WTC11 (cell line): ENCODE data around the gene USB1.

Source experiments
- CBFB ChIP-seq: sonication (generic); formaldehyde crosslinking; IDR thresholded peaks from 2 replicates; pipeline ENCODE4 v1.8.1; 2022; ENCODE audit warnings: mild to moderate bottlenecking, low read depth, missing genetic modification reagents
- CREM ChIP-seq: sonication (generic); formaldehyde crosslinking; IDR thresholded peaks from 2 replicates; pipeline ENCODE4 v1.8.1; 2022; ENCODE audit warnings: mild to moderate bottlenecking, missing genetic modification reagents, moderate library complexity
- FOXK1 ChIP-seq: sonication (generic); formaldehyde crosslinking; IDR thresholded peaks from 2 replicates; pipeline ENCODE4 v1.8.0; 2022; ENCODE audit warnings: mild to moderate bottlenecking, moderate library complexity, missing genetic modification reagents
- GABPB1 ChIP-seq: sonication (generic); formaldehyde crosslinking; IDR thresholded peaks from 2 replicates; pipeline ENCODE4 v1.8.1; 2023; ENCODE audit warnings: mild to moderate bottlenecking, missing genetic modification reagents
- MYBL2 ChIP-seq: sonication (generic); formaldehyde crosslinking; IDR thresholded peaks from 2 replicates; pipeline ENCODE4 v1.8.1; 2023; ENCODE audit warnings: mild to moderate bottlenecking, moderate library complexity, missing genetic modification reagents
- NR2C2 ChIP-seq: sonication (generic); formaldehyde crosslinking; IDR thresholded peaks from 2 replicates; pipeline ENCODE4 v1.8.0; 2022; ENCODE audit warnings: mild to moderate bottlenecking, missing genetic modification reagents
- OVOL2 ChIP-seq: fragments of 250-450 bp; sonication (Bioruptor Pico); IDR thresholded peaks from 2 replicates; pipeline ENCODE4 v1.9.0; 2021; ENCODE audit warnings: mild to moderate bottlenecking, borderline replicate concordance
- TF ChIP-seq, protein P1 (sequence below): fragments of 200-600 bp; IDR thresholded peaks from 2 replicates; pipeline ENCODE4 v1.8.0; 2022; ENCODE audit warnings: antibody characterized with exemption
- TF ChIP-seq, protein P2 (sequence below): sonication (generic); formaldehyde crosslinking; IDR thresholded peaks from 2 replicates; pipeline ENCODE4 v1.8.0; 2022; ENCODE audit warnings: missing genetic modification reagents
- TF ChIP-seq, protein P3 (sequence below): sonication (generic); formaldehyde crosslinking; IDR thresholded peaks from 2 replicates; pipeline ENCODE4 v1.8.0; 2022; ENCODE audit warnings: mild to moderate bottlenecking, missing genetic modification reagents
- TF ChIP-seq, protein P4 (sequence below): sonication (generic); formaldehyde crosslinking; IDR thresholded peaks from 2 replicates; pipeline ENCODE4 v1.8.0; 2023; ENCODE audit warnings: mild to moderate bottlenecking, missing genetic modification reagents

DNA sequence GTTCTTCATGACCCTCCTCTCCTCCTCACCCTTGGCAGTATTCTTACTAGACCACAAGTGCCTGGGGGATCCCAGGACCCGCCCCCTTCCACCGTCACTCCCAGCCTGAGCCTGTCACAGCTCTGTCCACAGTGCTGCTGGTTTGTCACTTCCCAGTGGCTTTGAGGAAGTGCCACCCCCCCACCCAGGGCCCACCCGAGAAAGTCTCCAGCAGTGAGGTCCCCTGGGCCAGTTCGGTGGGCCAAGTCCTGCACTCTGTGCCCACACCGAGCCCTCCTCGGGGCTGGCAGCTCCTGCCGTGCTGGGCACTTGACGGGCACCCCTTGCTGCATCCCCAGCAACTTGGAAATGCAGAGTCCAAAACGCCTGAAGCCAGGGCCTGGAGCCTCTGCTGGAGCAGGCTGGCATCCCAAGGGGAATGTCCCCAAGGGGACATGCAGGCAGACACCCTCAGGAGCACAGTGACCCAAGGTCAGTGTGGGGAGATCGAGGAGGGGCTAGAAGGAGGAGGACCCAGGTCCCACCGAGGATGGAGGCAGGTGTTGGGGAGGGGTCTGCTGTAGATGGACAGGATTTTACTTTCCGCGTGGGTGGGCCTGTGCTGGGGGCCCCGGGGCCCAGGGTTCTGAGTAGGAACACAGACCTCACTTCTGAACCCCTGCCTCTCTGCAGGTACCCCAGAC is 39.9 kb downstream of the USB1 start:
- TF ChIP-seq MYBL2: no peak
- TF ChIP-seq, protein P1, sequence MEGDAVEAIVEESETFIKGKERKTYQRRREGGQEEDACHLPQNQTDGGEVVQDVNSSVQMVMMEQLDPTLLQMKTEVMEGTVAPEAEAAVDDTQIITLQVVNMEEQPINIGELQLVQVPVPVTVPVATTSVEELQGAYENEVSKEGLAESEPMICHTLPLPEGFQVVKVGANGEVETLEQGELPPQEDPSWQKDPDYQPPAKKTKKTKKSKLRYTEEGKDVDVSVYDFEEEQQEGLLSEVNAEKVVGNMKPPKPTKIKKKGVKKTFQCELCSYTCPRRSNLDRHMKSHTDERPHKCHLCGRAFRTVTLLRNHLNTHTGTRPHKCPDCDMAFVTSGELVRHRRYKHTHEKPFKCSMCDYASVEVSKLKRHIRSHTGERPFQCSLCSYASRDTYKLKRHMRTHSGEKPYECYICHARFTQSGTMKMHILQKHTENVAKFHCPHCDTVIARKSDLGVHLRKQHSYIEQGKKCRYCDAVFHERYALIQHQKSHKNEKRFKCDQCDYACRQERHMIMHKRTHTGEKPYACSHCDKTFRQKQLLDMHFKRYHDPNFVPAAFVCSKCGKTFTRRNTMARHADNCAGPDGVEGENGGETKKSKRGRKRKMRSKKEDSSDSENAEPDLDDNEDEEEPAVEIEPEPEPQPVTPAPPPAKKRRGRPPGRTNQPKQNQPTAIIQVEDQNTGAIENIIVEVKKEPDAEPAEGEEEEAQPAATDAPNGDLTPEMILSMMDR: no peak
- TF ChIP-seq, protein P2, sequence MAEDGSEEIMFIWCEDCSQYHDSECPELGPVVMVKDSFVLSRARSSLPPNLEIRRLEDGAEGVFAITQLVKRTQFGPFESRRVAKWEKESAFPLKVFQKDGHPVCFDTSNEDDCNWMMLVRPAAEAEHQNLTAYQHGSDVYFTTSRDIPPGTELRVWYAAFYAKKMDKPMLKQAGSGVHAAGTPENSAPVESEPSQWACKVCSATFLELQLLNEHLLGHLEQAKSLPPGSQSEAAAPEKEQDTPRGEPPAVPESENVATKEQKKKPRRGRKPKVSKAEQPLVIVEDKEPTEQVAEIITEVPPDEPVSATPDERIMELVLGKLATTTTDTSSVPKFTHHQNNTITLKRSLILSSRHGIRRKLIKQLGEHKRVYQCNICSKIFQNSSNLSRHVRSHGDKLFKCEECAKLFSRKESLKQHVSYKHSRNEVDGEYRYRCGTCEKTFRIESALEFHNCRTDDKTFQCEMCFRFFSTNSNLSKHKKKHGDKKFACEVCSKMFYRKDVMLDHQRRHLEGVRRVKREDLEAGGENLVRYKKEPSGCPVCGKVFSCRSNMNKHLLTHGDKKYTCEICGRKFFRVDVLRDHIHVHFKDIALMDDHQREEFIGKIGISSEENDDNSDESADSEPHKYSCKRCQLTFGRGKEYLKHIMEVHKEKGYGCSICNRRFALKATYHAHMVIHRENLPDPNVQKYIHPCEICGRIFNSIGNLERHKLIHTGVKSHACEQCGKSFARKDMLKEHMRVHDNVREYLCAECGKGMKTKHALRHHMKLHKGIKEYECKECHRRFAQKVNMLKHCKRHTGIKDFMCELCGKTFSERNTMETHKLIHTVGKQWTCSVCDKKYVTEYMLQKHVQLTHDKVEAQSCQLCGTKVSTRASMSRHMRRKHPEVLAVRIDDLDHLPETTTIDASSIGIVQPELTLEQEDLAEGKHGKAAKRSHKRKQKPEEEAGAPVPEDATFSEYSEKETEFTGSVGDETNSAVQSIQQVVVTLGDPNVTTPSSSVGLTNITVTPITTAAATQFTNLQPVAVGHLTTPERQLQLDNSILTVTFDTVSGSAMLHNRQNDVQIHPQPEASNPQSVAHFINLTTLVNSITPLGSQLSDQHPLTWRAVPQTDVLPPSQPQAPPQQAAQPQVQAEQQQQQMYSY: no peak
- TF ChIP-seq OVOL2 (CRISPR knock-in tag): no peak
- TF ChIP-seq FOXK1 (CRISPR knock-in tag): no peak
- TF ChIP-seq, protein P3, sequence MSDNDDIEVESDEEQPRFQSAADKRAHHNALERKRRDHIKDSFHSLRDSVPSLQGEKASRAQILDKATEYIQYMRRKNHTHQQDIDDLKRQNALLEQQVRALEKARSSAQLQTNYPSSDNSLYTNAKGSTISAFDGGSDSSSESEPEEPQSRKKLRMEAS (CRISPR knock-in tag): no peak
- no peak for TF ChIP-seq CREM (CRISPR knock-in tag)
- TF ChIP-seq, protein P4, sequence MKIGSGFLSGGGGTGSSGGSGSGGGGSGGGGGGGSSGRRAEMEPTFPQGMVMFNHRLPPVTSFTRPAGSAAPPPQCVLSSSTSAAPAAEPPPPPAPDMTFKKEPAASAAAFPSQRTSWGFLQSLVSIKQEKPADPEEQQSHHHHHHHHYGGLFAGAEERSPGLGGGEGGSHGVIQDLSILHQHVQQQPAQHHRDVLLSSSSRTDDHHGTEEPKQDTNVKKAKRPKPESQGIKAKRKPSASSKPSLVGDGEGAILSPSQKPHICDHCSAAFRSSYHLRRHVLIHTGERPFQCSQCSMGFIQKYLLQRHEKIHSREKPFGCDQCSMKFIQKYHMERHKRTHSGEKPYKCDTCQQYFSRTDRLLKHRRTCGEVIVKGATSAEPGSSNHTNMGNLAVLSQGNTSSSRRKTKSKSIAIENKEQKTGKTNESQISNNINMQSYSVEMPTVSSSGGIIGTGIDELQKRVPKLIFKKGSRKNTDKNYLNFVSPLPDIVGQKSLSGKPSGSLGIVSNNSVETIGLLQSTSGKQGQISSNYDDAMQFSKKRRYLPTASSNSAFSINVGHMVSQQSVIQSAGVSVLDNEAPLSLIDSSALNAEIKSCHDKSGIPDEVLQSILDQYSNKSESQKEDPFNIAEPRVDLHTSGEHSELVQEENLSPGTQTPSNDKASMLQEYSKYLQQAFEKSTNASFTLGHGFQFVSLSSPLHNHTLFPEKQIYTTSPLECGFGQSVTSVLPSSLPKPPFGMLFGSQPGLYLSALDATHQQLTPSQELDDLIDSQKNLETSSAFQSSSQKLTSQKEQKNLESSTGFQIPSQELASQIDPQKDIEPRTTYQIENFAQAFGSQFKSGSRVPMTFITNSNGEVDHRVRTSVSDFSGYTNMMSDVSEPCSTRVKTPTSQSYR (CRISPR knock-in tag): no peak
- TF ChIP-seq NR2C2 (CRISPR knock-in tag): no peak
- no peak for TF ChIP-seq GABPB1 (CRISPR knock-in tag)
- TF ChIP-seq CBFB: no peak
